Measurements from ENCODE around the gene XPNPEP2. TPM values are rescaled to one million over a fixed set of nuclear protein-coding genes. Genes with fewer than 3 reads are reported as not detected.

Gene XPNPEP2
- total and polyA plus RNA-seq, 9 of the 15 experiments (the other 6 are each of a cell fraction or from before 2014, with no cell fraction given), result 0.03 to 0.19 (median 0.09) TPM; not detected in 5

DNA sequence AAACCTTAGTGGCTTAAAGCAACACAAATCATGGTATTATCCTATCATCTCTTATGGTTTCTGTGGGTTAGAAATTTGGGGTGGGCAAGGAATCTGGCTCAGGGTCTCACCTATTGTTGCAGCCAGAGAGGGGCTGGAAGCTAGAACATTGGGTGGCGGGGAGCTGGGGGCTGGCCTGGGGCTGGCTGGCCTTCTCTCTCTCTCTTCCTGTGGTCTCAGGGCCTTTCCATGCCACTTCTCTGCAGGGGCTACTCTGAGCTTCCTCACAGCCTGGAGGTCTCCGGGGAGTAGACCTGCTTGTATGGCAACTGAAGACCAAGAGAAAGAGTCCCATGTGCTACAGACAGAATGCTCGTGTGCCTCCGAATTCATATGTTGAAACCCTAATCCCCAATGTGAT lies 10.7 kb upstream of the XPNPEP2 start:
- TF ChIP-seq, protein P1, sequence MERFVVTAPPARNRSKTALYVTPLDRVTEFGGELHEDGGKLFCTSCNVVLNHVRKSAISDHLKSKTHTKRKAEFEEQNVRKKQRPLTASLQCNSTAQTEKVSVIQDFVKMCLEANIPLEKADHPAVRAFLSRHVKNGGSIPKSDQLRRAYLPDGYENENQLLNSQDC (CRISPR knock-in tag; IDR thresholded peaks at IDR 0.05), result no peak
- no peak for TF ChIP-seq SRF (CRISPR knock-in tag; IDR thresholded peaks at IDR 0.05)
- DNase-seq (ENCODE audit: extremely low read depth in 1 of 4, low spot score in 3 of 4) (no peak), ATAC-seq (no peak), FAIRE-seq (no peak)
- in situ Hi-C loops (cut with MboI) (loop anchor here (5.0 kb wide), 1 partner anchor 121 kb away; no protein-coding TSS in a partner anchor), intact Hi-C loops (cut with micrococcal nuclease) (loop anchor here (5.0 kb wide), 1 partner anchor 71 kb away; no protein-coding TSS in a partner anchor)
- BruUV-seq (replicated peaks), result no TSS peak
- H3K36me3 ChIP-seq (ENCODE audit: control insufficient read depth, insufficient read depth, low read length), result no peaks in the 10 kb centered on the region
- H3K9ac ChIP-seq (ENCODE audit: insufficient read depth in 1 of 2, low read depth in 2 of 2, low read length in 2 of 2), result no peak overlapping the region
- ChIA-PET CTCF (ENCODE audit: low intra/inter-chr PET ratio) (interaction anchor here (3.4 kb wide), 1 partner anchor 121 kb away, joined by 31 read pairs; no protein-coding TSS in a partner anchor), POLR2A (no interaction called here)
- WGBS (ENCODE audit: insufficient coverage, low coverage, missing lambda C conversion rate), result 19% methylated on average over 4 of the region's 4 CpGs
- H3K9me3 ChIP-seq (replicated peaks; ENCODE audit: control insufficient read depth, insufficient read depth, low read depth, low read length), result no peaks in the 10 kb centered on the region
- peaks cover 0 to 6% of the 10 kb centered on the region in 2 experiments; a peak in 2 of 5 replicates for H3K4me1 ChIP-seq (replicated peaks in 1 of 2; ENCODE audit: control insufficient read depth in 2 of 2, insufficient read depth in 2 of 2, low read length in 2 of 2)
- H3K79me2 ChIP-seq (ENCODE audit: control insufficient read depth, insufficient read depth, low read length), result no peaks in the 10 kb centered on the region
- no peak overlapping the region for H3K4me3 ChIP-seq
- no peaks in the 10 kb centered on the region; a peak in 2 of 5 replicates for H3K27me3 ChIP-seq (ENCODE audit: control insufficient read depth in 2 of 2, insufficient read depth in 2 of 2, low read length in 2 of 2)
- H3K27ac ChIP-seq (ENCODE audit: extremely low read depth, low read depth, low read length), result no peak overlapping the region
- no peak overlapping the region for H3K4me2 ChIP-seq (ENCODE audit: insufficient read depth, low read length)
- no peaks in the 10 kb centered on the region for H3K9me1 ChIP-seq (ENCODE audit: control insufficient read depth, insufficient read depth, low read length)
- H4K20me1 ChIP-seq (replicated peaks; ENCODE audit: control insufficient read depth, insufficient read depth, low read length), result no peaks in the 10 kb centered on the region
- H2AFZ ChIP-seq (ENCODE audit: low read depth, low read length), result no peak overlapping the region

DNA sequence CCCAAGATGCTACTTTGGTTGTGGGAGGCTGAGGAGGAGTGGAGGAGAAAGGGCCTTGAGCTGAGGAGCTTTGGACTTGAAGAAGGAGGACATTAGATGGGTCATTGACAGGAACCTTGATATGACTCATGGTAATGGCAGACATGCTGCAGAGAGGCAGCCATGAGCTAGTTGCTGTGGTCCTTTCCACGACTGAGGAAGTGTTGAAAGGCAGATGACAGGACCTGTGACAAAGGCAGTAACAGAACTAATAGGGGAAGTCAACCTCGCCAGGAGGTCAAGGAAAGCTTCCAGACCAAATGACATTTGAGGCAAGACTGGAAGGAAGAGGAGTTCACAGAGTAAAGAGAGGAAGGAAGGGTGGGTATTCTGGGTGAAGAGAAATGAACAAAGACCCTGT lies 7.6 kb upstream of the XPNPEP2 start:
- TF ChIP-seq, protein P2, sequence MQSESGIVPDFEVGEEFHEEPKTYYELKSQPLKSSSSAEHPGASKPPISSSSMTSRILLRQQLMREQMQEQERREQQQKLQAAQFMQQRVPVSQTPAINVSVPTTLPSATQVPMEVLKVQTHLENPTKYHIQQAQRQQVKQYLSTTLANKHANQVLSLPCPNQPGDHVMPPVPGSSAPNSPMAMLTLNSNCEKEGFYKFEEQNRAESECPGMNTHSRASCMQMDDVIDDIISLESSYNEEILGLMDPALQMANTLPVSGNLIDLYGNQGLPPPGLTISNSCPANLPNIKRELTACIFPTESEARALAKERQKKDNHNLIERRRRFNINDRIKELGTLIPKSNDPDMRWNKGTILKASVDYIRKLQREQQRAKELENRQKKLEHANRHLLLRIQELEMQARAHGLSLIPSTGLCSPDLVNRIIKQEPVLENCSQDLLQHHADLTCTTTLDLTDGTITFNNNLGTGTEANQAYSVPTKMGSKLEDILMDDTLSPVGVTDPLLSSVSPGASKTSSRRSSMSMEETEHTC (IDR thresholded peaks at IDR 0.05), result no peak
- TF ChIP-seq NR2C2 (CRISPR knock-in tag; IDR thresholded peaks at IDR 0.05) (no peak), NR2C2 (tag; IDR thresholded peaks at IDR 0.05) (peak; percentile 24; the same call in 1 of the 2 replicates), MEIS2 (IDR thresholded peaks at IDR 0.05; ENCODE audit: partially characterized antibody) (peak; percentile 47)
- no peak overlapping the region for H2AFZ ChIP-seq (ENCODE audit: low read depth, low read length)
- no peaks in the 10 kb centered on the region for H3K9me3 ChIP-seq (replicated peaks; ENCODE audit: control insufficient read depth, insufficient read depth, low read depth, low read length)
- H3K9ac ChIP-seq (ENCODE audit: insufficient read depth in 1 of 2, low read depth in 2 of 2, low read length in 2 of 2), result no peak overlapping the region
- ChIA-PET POLR2A (no interaction called here), CTCF (ENCODE audit: low intra/inter-chr PET ratio) (no interaction called here)
- no peak overlapping the region for H3K4me2 ChIP-seq (ENCODE audit: insufficient read depth, low read length)
- no peak overlapping the region for H3K4me3 ChIP-seq
- no TSS peak for BruUV-seq (replicated peaks)
- no peak for DNase-seq (ENCODE audit: extremely low read depth in 1 of 4, low spot score in 3 of 4)
- 0% methylated on average over 2 of the region's 2 CpGs for WGBS (ENCODE audit: insufficient coverage, low coverage, missing lambda C conversion rate)
- H3K79me2 ChIP-seq (ENCODE audit: control insufficient read depth, insufficient read depth, low read length), result no peaks in the 10 kb centered on the region
- ATAC-seq, result no peak
- in situ Hi-C loops (cut with MboI) (no loop called here), intact Hi-C loops (cut with micrococcal nuclease) (no loop called here)
- H3K36me3 ChIP-seq (ENCODE audit: control insufficient read depth, insufficient read depth, low read length), result no peaks in the 10 kb centered on the region
- H3K27me3 ChIP-seq (ENCODE audit: control insufficient read depth in 2 of 2, insufficient read depth in 2 of 2, low read length in 2 of 2), result no peaks in the 10 kb centered on the region; a peak in 3 of 5 replicates
- no peak overlapping the region for H3K27ac ChIP-seq (ENCODE audit: extremely low read depth, low read depth, low read length)
- H3K4me1 ChIP-seq (replicated peaks in 1 of 2; ENCODE audit: control insufficient read depth in 2 of 2, insufficient read depth in 2 of 2, low read length in 2 of 2), result no peaks in the 10 kb centered on the region; a peak in 1 of 5 replicates
- FAIRE-seq, result no peak
- H4K20me1 ChIP-seq (replicated peaks; ENCODE audit: control insufficient read depth, insufficient read depth, low read length), result no peaks in the 10 kb centered on the region
- H3K9me1 ChIP-seq (ENCODE audit: control insufficient read depth, insufficient read depth, low read length), result no peaks in the 10 kb centered on the region

All from K562 (cell line).